NCI-H510A treated with DMSO at 0.1 percent for 48 hours (cell line): ENCODE results near the gene CACNA1B.
A peak's percentile ranks its signal among the peaks of the same experiment; 100 is the strongest.

Experiments used
- DNase-seq: peaks from one replicate; lab custom pipeline; 2025; lab: John Stamatoyannopoulos, UW

Gene CACNA1B

DNA sequence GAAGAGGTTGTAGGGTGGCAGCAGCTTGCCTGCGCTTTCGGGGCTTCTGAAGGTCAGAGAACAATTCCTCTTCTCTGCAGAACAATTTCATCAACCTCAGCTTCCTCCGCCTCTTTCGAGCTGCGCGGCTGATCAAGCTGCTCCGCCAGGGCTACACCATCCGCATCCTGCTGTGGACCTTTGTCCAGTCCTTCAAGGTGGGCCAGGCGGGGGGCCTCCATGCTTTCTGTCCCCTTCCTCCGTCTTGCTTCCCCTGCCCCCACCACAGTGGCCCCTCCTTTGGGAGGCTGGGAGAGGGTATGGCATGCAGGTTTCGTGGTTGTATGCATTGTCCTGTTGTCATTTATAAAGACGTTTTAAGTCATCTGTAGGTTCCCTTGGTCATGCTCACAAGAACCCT is 195.8 kb downstream of the CACNA1B start:
- DNase-seq, result no peak

DNA sequence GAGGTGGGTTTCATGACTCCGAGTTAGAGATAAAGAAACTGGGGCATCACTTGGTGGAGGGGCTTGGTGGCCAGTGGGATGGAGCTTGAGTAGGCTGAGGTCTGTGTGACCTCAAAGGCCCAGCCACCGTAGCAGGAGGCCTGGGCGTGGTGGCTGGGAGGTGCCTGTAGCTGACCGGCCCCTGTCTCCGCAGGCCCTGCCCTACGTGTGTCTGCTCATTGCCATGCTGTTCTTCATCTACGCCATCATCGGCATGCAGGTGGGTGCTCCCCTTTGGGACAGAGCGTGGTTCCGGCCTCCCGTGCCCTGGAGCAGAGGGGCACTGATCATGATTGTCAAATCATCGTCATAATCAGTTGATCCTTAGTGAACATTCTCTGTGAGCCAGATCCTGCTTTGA is 196.2 kb downstream of the CACNA1B start:
- DNase-seq, result no peak

DNA sequence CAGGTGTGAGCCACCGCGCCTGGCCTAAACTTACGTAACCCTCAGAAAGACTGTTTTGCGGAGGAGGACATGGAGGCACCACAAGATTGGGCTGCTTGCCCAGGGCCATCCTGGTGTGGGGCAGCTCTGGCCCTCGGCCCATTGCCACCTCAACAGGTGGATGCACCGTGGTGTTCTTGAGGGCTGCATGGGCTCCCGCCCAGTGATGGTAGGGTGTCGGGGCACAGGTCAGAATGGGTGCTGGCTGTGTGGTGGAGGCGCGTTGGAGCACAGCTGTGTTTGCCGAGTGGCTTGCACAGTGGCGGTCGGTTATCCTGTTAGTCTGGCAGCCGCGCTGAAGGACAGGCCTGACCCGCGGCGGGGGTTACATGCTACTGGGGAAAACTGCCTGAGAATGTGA is 196.9 kb downstream of the CACNA1B start:
- no peak for DNase-seq

DNA sequence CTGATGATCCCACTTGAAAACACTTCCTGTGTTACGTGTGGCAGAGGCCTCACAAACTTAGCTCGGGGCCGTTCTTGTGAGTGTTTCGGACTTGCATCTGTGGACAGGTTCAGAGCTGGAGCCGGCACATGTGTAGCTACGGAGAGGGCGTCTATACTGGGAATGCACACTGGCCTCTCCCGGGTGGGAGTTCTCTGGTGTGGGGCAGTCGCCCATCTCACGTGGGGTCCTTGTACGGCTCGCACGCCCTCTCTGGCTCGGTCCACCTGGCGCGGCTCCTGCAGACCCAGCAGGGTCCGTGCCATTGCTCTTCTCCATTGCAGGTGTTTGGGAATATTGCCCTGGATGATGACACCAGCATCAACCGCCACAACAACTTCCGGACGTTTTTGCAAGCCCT is 197.9 kb downstream of the CACNA1B start:
- no peak for DNase-seq

DNA sequence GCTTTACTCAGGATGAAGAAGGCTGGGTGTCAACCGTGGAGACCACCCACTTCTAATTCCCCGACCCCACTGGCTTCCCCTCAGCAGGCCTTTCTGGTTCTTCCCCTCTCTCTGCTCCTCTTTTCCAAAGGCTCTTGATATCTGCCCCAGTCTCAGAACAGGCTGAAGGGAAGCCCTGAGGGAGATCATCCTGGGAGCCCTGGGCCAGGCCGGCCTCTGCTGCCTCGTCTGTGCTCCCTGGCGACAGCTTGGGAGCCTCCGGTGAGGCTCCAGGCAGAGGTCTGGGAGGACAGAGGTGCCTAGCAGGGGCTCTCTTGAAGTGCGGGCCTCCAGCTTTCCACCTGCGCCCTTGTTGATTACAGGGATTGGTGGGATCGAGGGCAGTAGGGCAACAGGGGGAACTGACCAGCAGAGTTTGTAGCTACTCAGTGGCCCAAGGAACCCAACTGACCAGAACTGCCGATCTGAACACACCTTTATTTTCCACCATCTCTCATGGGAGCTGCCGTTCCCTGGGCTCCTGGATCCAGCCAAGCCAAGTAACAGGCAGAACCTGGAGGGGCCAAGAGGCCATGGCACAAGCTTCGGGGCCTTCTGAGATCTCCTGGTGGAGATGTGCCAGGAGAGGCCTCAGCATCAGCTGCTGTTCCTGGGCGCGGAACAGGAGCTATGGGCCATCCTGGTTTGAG is 198.5 kb downstream of the CACNA1B start:
- DNase-seq, result no peak

DNA sequence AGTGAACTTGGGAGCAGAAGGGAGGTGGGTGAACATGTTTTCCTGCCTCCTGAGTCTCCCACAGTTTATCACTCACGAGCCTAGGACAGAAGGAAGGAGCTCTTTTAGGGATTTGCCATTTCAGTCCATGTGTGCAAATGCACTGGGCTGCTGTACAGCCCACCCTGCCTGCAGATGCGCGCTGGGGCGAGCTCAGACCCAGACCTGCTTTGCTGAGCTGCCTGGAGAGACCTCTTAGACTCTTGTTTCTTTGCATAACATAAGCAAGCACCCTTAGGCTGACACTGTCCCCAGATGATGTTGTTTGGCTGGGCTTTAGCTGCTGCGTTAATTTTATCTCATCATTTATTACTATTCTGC is 199.0 kb downstream of the CACNA1B start:
- DNase-seq, result no peak

DNA sequence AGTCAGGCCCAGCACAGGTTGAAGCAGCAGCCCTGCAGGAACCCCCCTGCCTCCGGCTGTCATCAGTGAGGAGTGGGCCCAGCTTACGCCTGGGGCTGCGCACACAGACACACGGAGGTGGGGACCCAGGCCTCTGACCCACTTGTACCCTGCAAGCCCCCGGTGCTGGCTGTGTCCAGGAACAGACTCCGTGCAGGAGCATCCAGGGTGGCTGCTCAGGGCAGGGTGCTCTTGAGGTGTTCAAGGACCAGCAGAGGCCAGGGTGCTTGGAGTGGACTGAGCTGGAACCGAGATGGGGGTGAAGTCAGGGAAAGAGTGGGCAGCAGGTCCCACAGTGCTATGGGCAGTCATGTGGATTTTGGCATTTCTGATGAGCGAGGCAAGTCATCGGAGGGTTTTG is 199.5 kb downstream of the CACNA1B start:
- no peak for DNase-seq

DNA sequence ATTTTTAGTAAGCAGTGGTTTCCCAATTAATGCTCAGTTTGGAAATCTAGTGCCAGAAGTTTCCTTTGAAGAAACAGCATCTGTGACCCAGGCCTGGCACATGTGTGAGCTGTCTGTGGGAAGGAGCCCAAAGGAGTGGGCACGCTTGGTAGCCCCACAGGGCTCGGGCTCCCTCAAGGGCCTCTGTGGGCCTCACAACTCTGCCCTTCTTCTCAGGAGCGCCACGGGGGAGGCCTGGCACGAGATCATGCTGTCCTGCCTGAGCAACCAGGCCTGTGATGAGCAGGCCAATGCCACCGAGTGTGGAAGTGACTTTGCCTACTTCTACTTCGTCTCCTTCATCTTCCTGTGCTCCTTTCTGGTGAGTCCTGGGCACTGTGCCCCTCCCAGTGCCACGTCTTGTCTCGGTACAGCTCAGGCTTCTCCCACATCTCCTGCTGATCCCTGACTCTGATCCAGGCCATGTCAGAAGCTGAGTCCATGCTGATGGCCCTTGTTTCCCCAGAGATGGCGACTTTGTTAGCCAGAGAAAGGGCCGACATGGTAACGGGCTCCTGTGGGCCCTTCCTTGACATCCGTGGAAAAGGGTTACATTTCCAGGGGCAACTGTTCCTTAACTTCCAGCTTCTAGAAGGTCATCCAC is 200.4 kb downstream of the CACNA1B start:
- DNase-seq, result no peak

DNA sequence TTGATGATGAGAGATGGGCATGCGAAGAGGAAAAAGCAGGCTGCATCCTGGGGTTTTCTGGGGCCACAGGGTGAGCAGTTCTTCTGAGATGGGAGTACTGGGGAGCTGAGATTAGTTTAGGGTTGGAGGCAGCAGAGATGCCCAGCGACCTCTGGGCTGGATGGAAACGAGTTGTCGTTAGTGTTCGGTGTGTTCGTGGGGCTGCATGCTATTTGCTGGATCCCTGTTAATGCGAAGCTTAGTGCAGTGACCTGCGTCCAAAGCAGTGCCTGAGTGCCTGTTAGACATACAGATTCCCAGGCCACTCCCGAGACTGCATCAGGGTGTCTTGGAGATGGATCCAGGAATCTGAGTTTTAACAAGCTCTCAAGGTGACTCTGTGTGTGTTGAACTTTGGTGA is 201.3 kb downstream of the CACNA1B start:
- DNase-seq, result no peak

DNA sequence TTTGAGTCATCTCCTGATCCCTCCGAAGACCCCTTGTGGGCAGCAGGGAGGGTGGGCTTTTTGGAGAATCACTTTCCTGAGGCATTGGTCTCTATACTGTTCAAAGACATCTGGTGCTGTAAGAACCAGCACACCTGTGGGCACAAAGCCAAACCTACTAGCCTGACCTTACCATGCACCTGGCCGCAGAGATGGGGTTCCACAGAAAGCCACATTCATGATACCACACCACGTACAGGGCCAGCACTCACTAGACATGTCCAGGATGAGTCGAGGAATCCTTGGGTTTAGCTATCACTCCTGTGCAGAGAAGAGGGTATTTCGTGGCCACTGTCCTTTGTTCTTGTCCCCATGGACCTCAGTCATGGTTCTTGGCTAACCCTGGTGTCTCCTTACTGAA is 203.4 kb downstream of the CACNA1B start:
- DNase-seq, result no peak

DNA sequence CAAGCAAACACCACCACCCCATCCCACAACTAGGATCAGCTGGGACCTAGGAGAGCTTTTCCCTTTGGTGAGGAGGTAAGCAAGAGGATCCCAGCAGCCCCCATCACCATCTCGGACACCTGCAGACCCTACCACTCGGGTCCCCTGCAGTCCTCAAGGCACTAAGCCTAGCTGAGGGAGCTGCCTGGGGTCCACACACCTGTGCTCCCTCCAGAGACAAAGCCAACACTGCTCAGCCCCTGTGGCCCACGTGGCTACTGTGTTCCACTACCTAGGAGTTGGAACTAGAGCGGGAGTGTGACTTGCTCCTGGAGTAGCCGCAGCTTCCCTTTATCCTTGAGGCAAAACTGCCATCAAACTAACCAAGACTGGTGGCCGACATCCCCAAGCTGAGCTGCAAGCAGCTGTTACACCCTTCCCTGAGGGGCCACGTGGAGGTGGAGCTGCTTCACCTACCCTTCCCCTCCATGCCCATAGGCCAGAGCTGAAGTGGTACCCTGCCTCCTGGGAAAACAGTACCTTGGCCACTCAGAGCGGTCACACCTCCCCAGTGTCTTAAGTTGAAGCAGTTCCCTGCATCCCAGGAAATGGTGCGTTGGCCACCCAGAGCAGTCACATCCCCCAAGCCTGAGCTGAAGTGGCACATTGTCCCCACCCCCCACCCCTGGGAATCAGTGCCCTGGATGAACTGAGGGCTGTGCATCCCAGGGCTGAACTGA is 205.5 kb downstream of the CACNA1B start:
- DNase-seq, result no peak

DNA sequence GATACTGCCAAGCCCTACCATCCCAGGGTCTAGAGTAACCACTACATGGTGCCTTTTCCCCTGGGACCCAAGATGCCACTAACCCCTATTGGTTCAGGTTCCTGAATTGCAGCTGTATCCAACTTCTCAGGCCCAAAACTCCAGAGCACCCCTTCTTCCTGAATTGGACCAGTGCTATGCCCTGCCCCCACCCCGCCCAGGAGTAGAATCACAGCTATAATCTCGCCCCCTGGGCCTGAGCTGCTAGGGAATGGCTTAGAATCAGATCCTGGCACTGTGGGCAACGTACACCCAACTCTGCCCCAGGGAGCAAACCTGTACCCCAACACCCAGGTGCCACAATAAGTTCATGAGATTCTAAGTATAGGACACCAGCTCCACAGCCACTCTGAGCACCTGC is 206.3 kb downstream of the CACNA1B start:
- no peak for DNase-seq

DNA sequence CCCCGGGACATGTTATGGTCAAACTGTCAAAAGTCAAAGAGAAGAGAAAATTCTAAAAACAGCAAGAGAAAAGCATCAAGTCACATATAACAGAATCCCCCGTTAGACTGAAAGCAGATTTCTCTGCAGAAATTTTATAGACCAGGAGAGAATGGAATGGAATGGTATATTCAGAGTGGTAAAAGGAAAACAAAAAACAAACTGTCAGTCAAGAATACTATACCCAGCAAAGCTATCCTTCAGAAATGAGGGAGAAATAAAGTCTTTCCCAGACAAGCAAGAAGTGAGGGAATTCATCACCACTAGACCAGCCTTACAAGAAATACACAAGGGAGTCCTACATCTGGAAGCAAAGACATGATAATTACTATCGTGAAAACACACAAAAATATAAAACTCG is 208.0 kb downstream of the CACNA1B start:
- DNase-seq, result no peak

DNA sequence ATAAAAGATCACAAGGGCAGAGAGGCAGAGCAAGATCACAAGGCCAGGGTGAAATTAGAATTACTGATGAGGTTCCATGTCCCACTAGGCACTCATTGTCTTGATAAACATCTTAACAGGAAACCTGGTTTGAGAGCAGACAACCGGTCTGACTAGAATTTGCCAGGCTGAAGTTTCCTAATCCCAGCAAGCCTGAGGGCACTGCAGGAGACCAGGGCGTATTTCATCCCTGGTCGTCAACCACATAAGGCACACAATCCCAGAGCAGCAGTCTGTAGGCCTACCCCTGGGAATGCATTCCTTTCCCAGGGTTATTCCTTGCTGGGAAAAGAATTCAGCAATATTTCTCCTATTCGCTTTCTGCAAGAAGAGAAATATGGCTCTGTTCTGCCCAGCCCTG is 214.5 kb downstream of the CACNA1B start:
- peak; percentile 48 for DNase-seq

DNA sequence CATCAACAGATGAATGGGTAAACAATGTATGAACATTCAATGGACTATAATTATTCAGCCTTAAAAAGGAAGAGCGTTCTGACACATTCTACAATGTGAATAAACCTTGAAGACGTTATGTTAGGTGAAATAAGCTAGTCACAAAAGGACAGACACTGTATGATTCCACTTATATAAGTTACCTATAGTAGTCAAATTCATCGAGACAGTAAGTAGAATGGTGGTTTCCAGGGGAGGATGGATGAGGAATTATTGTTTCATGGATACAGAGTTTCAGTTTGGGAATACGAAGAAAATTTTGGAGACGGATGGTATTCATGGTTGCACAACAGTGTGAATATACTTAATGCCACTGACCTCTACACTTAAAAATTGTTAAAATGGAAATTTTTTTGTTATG is 216.4 kb downstream of the CACNA1B start:
- DNase-seq, result no peak

DNA sequence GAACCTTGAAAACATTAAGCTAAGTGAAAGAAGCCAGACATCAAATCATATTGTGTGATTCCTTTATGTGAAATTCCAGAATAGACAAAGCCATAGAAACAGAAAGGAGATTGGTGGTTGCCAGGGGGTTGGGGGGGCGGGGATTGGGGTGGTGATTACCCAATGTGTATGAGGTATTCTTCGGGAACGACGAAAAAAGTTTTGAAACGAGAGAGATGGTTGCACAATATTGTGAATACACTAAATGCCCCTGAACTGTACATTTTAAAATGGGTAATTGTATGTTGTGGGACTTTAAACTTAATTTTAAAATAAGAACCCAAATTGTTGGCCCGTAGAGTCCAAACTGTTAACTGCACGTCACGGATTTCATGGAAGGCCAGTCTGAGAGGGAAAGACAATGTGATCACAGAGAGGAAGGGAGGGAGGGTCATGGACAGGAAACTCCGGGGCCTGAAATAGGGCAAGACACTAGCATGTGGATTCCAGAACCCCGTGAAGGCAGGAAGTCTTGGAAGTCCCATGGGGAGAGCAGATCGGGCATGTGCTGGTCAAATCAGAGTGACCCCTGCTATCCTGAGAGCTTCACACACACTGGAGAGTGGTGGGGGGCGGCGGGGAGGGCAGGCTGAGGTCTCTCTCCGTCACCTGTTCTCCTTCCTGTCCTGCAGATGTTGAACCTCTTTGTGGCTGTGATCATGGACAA is 218.4 kb downstream of the CACNA1B start:
- no peak for DNase-seq

DNA sequence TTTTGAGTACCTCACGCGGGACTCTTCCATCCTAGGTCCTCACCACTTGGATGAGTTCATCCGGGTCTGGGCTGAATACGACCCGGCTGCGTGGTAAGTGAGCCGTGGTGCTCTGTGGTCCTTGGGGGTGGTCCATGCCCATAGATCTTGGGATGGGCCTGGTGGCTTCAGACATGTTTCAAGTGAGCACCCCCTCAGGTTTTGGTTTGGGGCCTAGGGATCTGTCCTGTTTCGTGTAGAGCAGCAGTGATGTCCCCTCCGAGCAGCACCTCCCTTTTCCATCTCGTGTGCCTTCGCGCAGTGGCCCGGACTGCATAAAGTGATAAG is 218.9 kb downstream of the CACNA1B start:
- no peak for DNase-seq

DNA sequence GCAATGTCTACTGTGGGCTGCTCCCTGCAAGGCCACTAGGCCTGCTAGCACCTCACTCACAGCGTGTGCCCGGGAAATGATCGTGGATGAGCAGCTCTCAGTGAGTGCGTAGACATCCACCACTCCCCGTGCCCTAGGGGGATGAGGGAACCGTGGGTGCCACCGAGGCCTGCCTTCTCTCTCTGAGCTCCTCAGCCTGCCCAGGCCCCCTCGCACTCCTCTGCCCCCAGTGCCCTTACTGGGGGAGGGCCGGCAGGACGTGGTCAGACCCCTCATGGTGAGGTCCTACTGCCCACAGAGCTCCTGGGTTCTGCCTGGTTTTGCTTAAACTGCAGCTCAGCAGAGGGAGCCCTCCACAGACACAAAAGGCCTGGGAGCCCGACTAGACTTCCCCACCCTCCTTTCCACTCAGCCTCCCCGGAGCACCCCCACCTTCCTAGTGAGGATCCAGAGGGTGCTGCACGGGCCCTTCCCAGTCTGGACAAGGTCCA is 220.0 kb downstream of the CACNA1B start:
- no peak for DNase-seq

DNA sequence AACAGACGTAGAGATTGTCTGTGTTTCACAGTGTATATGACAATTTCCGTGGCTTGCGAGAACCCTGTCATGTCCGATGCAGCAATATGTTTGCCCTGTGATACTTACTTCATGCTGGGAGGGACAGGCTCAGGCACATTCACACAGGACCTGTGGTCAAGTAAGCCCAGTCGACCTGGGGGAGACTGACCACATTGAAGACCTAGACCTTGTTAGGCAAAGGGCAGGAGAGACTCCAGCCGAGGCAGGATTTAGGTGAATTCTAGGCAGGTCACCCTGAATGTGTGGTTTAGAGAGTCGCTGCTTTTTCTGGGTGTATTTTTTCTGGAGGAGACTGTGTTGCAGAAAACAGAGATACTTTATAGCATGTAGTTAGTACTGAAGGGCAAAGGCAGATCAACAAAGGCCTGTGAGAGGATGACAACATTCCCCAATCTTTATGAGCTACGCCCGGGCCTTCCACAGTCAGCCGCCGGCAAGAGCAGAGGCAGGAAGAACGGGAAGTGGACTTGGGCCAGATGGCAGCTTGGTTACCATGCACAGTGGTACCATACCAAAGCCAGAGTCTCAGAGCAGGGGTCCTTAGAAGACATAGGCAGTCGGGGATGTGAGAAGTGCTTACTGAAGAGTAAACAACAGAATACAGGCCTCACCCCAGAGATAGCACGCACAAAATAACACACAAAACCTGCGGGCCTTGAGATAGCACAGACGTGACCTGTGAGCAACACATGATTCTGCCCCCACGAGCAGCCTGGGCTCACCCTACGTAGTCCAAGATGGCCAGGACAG is 220.7 kb downstream of the CACNA1B start:
- DNase-seq, result no peak

DNA sequence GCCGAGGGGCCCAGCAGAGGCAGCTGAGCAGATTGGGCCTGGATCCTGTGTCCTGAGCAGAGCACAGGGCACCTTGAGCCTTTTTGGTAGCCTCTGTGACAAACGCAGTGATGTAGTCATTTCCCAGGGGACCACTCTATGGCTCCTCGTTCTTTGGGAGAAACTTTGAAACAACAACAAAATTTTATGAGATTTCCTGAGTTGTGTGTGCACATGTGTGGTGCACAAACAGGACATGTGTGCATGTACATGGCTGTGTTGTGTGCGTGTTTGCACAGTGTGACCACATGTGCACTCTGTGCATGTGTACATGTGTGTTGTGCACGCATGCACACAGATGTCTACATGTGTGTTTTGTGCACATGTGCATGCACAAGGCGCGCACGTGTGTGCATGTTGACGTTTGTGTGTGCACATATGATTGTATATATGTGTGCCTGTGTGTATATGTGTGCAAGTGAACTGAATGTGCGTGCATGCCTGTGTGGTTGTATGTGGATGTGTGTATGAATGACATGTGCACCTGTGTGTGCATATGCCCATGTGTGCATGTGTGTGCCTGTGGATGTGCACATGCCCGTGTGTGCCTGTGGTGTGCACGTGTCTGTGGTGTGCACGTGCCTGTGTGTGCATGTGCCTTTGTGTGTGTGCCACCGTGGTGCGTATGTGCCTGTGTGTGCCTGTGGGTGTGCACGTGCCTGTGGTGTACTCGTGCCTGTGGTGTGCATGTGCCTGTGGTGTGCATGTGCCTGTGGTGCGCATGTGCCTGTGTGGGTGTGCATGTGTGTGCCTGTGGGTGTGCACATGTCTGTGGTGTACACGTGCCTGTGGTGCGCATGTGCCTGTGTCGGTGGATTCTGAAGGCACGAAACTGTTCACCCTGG is 221.6 kb downstream of the CACNA1B start:
- DNase-seq, result no peak
